Tibial artery (tissue), 4 donors: Measurements from ENCODE around the gene SLC13A3.

Source experiments
- DNase-seq, 2 donors: peaks; one replicate each; pipeline ENCODE4 v3.0.0-alpha.2; 2019
- H3K27ac ChIP-seq, 2 donors: fragments of 200-600 bp; sonication (generic) in 1 of 2; 1 replicate in 1 of 2; 2 replicates in 1 of 2; pipeline ENCODE4 v1.5.1; 2018 to 2019; ENCODE audit warnings: mild to moderate bottlenecking in 1 of 2
- H3K27me3 ChIP-seq, 2 donors: fragments of 200-600 bp; sonication (generic) in 1 of 2; one replicate each; pipeline versions ENCODE4 v1.5.1 to v1.6.0; 2016 to 2019
- H3K36me3 ChIP-seq, 3 donors: fragments of 200-600 bp; sonication (generic) in 2 of 3; one replicate each; pipeline ENCODE4 v1.5.1; 2016 to 2019; ENCODE audit warnings: mild to moderate bottlenecking in 2 of 3
- H3K4me1 ChIP-seq, 4 donors: fragments of 200-600 bp; sonication (generic) in 2 of 4; 1 replicate in 3 of 4; 2 replicates in 1 of 4; pipeline ENCODE4 v1.5.1; 2016 to 2019
- H3K4me3 ChIP-seq, 2 donors: fragments of 200-600 bp; sonication (generic) in 1 of 2; 1 replicate in 1 of 2; 2 replicates in 1 of 2; pipeline ENCODE4 v1.5.1; 2018 to 2019; ENCODE audit warnings: mild to moderate bottlenecking in 2 of 2
- H3K9me3 ChIP-seq, 3 donors: fragments of 200-600 bp; sonication (generic) in 1 of 3; one replicate each; pipeline ENCODE4 v1.5.1; 2016 to 2019
- CTCF ChIP-seq, 2 experiments: fragments of 200-600 bp in 1 of 2; fragments of 450-650 bp in 1 of 2; IDR thresholded peaks; one replicate each; pipeline ENCODE4 v1.5.1; 2017 to 2019; ENCODE audit warnings: antibody characterized with exemption in 2 of 2, mild to moderate bottlenecking in 1 of 2, moderate library complexity in 1 of 2
- intact Hi-C: fragments of 100-400 bp; cut with DNase I; formaldehyde crosslinking; loops from one replicate; pipeline ENCODE4 v1.15.0; 2023; ENCODE audit warnings: low total_unique reads

The SLC13A3 gene

GRCh38 chr20:46590443-46590842 is 60.8 kb downstream of the SLC13A3 start:
- no peaks in the 10 kb centered on the region for H3K4me1 ChIP-seq
- H3K27me3 ChIP-seq = no peaks in the 10 kb centered on the region
- intact Hi-C loops = no loop called here
- no peaks in the 10 kb centered on the region for H3K9me3 ChIP-seq
- H3K27ac ChIP-seq = no peak overlapping the region
- no peak for DNase-seq
- no peaks in the 10 kb centered on the region for H3K36me3 ChIP-seq
- H3K4me3 ChIP-seq = no peak overlapping the region
- TF ChIP-seq CTCF (IDR thresholded peaks at IDR 0.05) = no peak

GRCh38 chr20:46588532-46589511 is 62.4 kb downstream of the SLC13A3 start:
- no peak overlapping the region for H3K27ac ChIP-seq
- no peak for TF ChIP-seq CTCF (IDR thresholded peaks at IDR 0.05)

DNA sequence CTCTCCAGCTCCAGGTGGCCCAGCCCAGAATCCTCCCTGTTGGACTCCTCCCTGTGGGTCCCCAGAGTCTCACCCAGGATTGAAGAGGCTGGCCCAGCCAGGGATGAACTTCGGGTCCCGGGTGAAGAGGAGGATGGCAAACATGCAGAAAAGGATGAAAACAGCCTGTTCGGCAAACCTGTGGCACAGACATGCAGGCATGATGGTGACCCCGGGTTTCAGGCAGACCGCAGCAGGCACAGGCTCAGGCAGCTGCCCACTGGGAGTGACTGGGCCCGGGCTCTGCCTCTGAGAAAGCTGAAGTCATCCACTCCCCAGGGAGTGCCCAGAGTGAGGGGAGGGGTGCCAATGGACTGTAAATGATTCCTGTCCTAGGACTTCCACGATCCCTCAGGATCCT is 63.3 kb downstream of the SLC13A3 start:
- H3K4me3 ChIP-seq = no peak overlapping the region
- intact Hi-C loops = no loop called here
- no peak for DNase-seq
- no peaks in the 10 kb centered on the region for H3K27me3 ChIP-seq
- no peaks in the 10 kb centered on the region for H3K9me3 ChIP-seq
- no peaks in the 10 kb centered on the region for H3K4me1 ChIP-seq
- TF ChIP-seq CTCF (IDR thresholded peaks at IDR 0.05) = no peak
- H3K36me3 ChIP-seq = no peaks in the 10 kb centered on the region
- no peak overlapping the region for H3K27ac ChIP-seq

More at GRCh38 chr20:46588532-46589511, 62.4 kb downstream of the SLC13A3 start:
- no peak for DNase-seq
- Histone ChIP-seq H3K4me3 (no peak overlapping the region), H3K36me3 (no peaks in the 10 kb centered on the region), H3K4me1 (no peaks in the 10 kb centered on the region), H3K27me3 (no peaks in the 10 kb centered on the region), H3K9me3 (no peaks in the 10 kb centered on the region)
- intact Hi-C loops = no loop called here

DNA sequence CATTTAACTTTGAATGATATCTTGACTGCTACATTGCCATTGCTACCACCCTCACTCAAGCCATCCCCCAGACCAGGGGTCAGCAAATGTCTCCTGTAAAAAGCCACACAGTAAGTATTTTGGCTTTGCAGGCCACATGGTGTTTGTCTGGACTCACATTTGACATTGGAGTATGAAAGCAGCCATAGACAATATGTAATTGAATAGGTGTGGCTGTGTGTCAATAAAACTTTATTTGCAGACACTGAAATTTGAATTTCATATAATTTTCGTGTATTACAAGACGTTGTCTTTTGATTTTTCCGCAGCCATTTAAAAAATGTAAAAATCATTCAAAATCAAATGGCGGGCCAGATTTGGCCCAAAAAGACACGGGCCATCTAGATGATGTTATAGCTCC is 64.5 kb downstream of the SLC13A3 start:
- H3K27ac ChIP-seq = no peak overlapping the region
- DNase-seq = no peak
- no peaks in the 10 kb centered on the region for H3K36me3 ChIP-seq
- no peaks in the 10 kb centered on the region for H3K9me3 ChIP-seq
- no peak for TF ChIP-seq CTCF (IDR thresholded peaks at IDR 0.05)
- no peak overlapping the region for H3K4me3 ChIP-seq
- intact Hi-C loops = no loop called here
- H3K27me3 ChIP-seq = no peaks in the 10 kb centered on the region
- H3K4me1 ChIP-seq = no peaks in the 10 kb centered on the region

- intact Hi-C loops = no loop called here
- H3K36me3 ChIP-seq = no peaks in the 10 kb centered on the region
- H3K27me3 ChIP-seq = no peaks in the 10 kb centered on the region
- no peaks in the 10 kb centered on the region for H3K4me1 ChIP-seq
- TF ChIP-seq CTCF (IDR thresholded peaks at IDR 0.05) = no peak
- DNase-seq = no peak
- no peak overlapping the region for H3K4me3 ChIP-seq
- H3K27ac ChIP-seq = no peak overlapping the region
- H3K9me3 ChIP-seq = no peaks in the 10 kb centered on the region
These were observed 66.8 kb downstream of the SLC13A3 start for GRCh38 chr20:46584508-46584907.
